OCI-LY7 (cell line): Measurements from ENCODE around the gene COL17A1.

Source experiments
- CTCF ChIP-seq: fragments of 200-600 bp; sonication (generic); conservative IDR thresholded peaks from 2 replicates; pipeline ENCODE4 v1.5.1; 2014; ENCODE audit warnings: mild to moderate bottlenecking, antibody characterized with exemption, low read length, moderate library complexity, mixed read lengths
- EZH2phosphoT487 ChIP-seq: fragments of 200-600 bp; sonication (generic); IDR thresholded peaks from 2 replicates; pipeline ENCODE4 v1.6.1; 2018; ENCODE audit warnings: low read depth, borderline replicate concordance, mild to moderate bottlenecking, mixed run types, antibody characterized with exemption, low read length, moderate library complexity, mixed read lengths

- TF ChIP-seq CTCF (no peak), EZH2phosphoT487 (no peak)
Measured at GRCh38 chr10:104088239-104088638, 2.6 kb upstream of the COL17A1 start.
